ENCODE measurements around the gene BRINP2.

The BRINP2 gene

DNA sequence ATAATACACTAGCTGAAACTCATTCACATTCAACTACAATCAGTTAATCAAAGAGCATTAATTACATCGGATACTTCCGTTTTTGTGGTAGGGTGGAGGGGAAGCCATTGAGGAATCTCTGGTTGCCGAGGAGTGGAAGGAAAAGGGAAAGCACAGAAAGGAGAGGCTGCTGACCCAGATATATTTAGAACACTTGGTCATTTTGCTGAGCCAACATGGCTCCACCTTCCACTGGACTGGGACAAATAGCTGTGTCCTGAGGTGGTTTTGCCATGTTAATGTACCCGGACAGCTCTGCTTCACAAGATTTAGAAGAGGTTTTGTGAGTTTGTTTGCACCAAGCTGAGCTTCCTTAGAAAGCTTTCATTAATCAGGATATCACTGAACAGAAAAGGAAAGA lies 32.4 kb upstream of the BRINP2 start:
- H4K12ac ChIP-seq (ENCODE audit: low read depth, low read length) = no peak overlapping the region
- no peak overlapping the region for H4K91ac ChIP-seq (ENCODE audit: low read depth, low read length)
- H3K18ac ChIP-seq (ENCODE audit: low read length) = no peak overlapping the region
- H3K27me3 ChIP-seq (ENCODE audit: insufficient read depth, low read length) = no peaks in the 10 kb centered on the region
- H3K9ac ChIP-seq (ENCODE audit: low read length) = no peak overlapping the region
- H3K4me3 ChIP-seq (ENCODE audit: low read depth, low read length) = no peak overlapping the region
- whole genome bisulfite sequencing (ENCODE audit: extremely low coverage, insufficient coverage, insufficient read length) = no CpG with 5 or more reads among the region's 4 CpGs
- no peak overlapping the region for H4K8ac ChIP-seq (ENCODE audit: low read depth, low read length)
- no peak overlapping the region for H3K4me2 ChIP-seq (ENCODE audit: low read length)
- H3K14ac ChIP-seq (ENCODE audit: low read length) = no peak overlapping the region
- no peaks in the 10 kb centered on the region for H3K4me1 ChIP-seq (ENCODE audit: control insufficient read depth in 1 of 2, insufficient read depth in 2 of 2, low read length in 2 of 2)
- H3K36me3 ChIP-seq (ENCODE audit: control insufficient read depth in 1 of 2, insufficient read depth in 2 of 2, low read length in 2 of 2) = no peaks in the 10 kb centered on the region
- H3K23ac ChIP-seq (ENCODE audit: low read length) = no peak overlapping the region
- no peak overlapping the region for H2AK5ac ChIP-seq (ENCODE audit: low read length)
- H3K4ac ChIP-seq (ENCODE audit: low read depth, low read length) = no peak overlapping the region
- no peak overlapping the region for H2AFZ ChIP-seq (ENCODE audit: insufficient read depth, low read length, poor library complexity)
- H2BK12ac ChIP-seq (ENCODE audit: low read length) = no peak overlapping the region
- H3K79me1 ChIP-seq (ENCODE audit: low read length) = no peaks in the 10 kb centered on the region
- no peak overlapping the region for H3K27ac ChIP-seq (ENCODE audit: low read depth, low read length)
- DNase-seq = no peak
- H3K9me3 ChIP-seq (ENCODE audit: insufficient read depth, low read depth, low read length) = no peaks in the 10 kb centered on the region
- H2BK120ac ChIP-seq (ENCODE audit: insufficient read depth, low read length, poor library complexity) = no peak overlapping the region
- H2BK5ac ChIP-seq (ENCODE audit: low read depth, low read length, poor library complexity) = no peak overlapping the region
- H3K79me2 ChIP-seq (ENCODE audit: control insufficient read depth, insufficient read depth, low read length, poor library complexity) = no peaks in the 10 kb centered on the region

GRCh38 chr1:177142010-177142409 lies 28.7 kb upstream of the BRINP2 start:
- no peaks in the 10 kb centered on the region for H3K4me1 ChIP-seq (ENCODE audit: control insufficient read depth in 1 of 2, insufficient read depth in 2 of 2, low read length in 2 of 2)
- H3K23ac ChIP-seq (ENCODE audit: low read length) = no peak overlapping the region
- DNase-seq = no peak
- H3K4me3 ChIP-seq (ENCODE audit: low read depth, low read length) = no peak overlapping the region
- H3K18ac ChIP-seq (ENCODE audit: low read length) = no peak overlapping the region
- no peak overlapping the region for H4K91ac ChIP-seq (ENCODE audit: low read depth, low read length)
- no CpG with 5 or more reads among the region's 1 CpG for WGBS (ENCODE audit: extremely low coverage, insufficient coverage, insufficient read length)
- no peaks in the 10 kb centered on the region for H3K9me3 ChIP-seq (ENCODE audit: insufficient read depth, low read depth, low read length)
- no peak overlapping the region for H4K8ac ChIP-seq (ENCODE audit: low read depth, low read length)
- H2BK120ac ChIP-seq (ENCODE audit: insufficient read depth, low read length, poor library complexity) = no peak overlapping the region
- H4K12ac ChIP-seq (ENCODE audit: low read depth, low read length) = no peak overlapping the region
- H3K79me2 ChIP-seq (ENCODE audit: control insufficient read depth, insufficient read depth, low read length, poor library complexity) = no peaks in the 10 kb centered on the region
- no peaks in the 10 kb centered on the region for H3K27me3 ChIP-seq (ENCODE audit: insufficient read depth, low read length)
- H2AK5ac ChIP-seq (ENCODE audit: low read length) = no peak overlapping the region
- H3K4ac ChIP-seq (ENCODE audit: low read depth, low read length) = no peak overlapping the region
- H3K14ac ChIP-seq (ENCODE audit: low read length) = no peak overlapping the region
- H2BK5ac ChIP-seq (ENCODE audit: low read depth, low read length, poor library complexity) = no peak overlapping the region
- H3K4me2 ChIP-seq (ENCODE audit: low read length) = no peak overlapping the region
- no peak overlapping the region for H3K27ac ChIP-seq (ENCODE audit: low read depth, low read length)
- no peak overlapping the region for H2BK12ac ChIP-seq (ENCODE audit: low read length)
- no peaks in the 10 kb centered on the region for H3K36me3 ChIP-seq (ENCODE audit: control insufficient read depth in 1 of 2, insufficient read depth in 2 of 2, low read length in 2 of 2)
- H3K79me1 ChIP-seq (ENCODE audit: low read length) = no peaks in the 10 kb centered on the region
- H2AFZ ChIP-seq (ENCODE audit: insufficient read depth, low read length, poor library complexity) = no peak overlapping the region
- H3K9ac ChIP-seq (ENCODE audit: low read length) = no peak overlapping the region

- Histone ChIP-seq H3K14ac (ENCODE audit: low read length) (no peak overlapping the region), H3K27me3 (ENCODE audit: insufficient read depth, low read length) (no peaks in the 10 kb centered on the region), H3K36me3 (ENCODE audit: control insufficient read depth in 1 of 2, insufficient read depth in 2 of 2, low read length in 2 of 2) (no peaks in the 10 kb centered on the region), H3K4me2 (ENCODE audit: low read length) (no peak overlapping the region), H3K4me3 (ENCODE audit: low read depth, low read length) (no peak overlapping the region), H3K4me1 (ENCODE audit: control insufficient read depth in 1 of 2, insufficient read depth in 2 of 2, low read length in 2 of 2) (no peaks in the 10 kb centered on the region), H3K9ac (ENCODE audit: low read length) (no peak overlapping the region), H4K91ac (ENCODE audit: low read depth, low read length) (no peak overlapping the region), H2BK120ac (ENCODE audit: insufficient read depth, low read length, poor library complexity) (no peak overlapping the region), H4K12ac (ENCODE audit: low read depth, low read length) (no peak overlapping the region), H3K79me2 (ENCODE audit: control insufficient read depth, insufficient read depth, low read length, poor library complexity) (no peaks in the 10 kb centered on the region), H3K27ac (ENCODE audit: low read depth, low read length) (no peak overlapping the region), H2AK5ac (ENCODE audit: low read length) (no peak overlapping the region), H3K18ac (ENCODE audit: low read length) (no peak overlapping the region), H3K79me1 (ENCODE audit: low read length) (no peaks in the 10 kb centered on the region), H2BK12ac (ENCODE audit: low read length) (no peak overlapping the region), H3K9me3 (ENCODE audit: insufficient read depth, low read depth, low read length) (no peaks in the 10 kb centered on the region), H3K23ac (ENCODE audit: low read length) (no peak overlapping the region), H4K8ac (ENCODE audit: low read depth, low read length) (no peak overlapping the region), H2BK5ac (ENCODE audit: low read depth, low read length, poor library complexity) (no peak overlapping the region), H3K4ac (ENCODE audit: low read depth, low read length) (no peak overlapping the region), H2AFZ (ENCODE audit: insufficient read depth, low read length, poor library complexity) (no peak overlapping the region)
- WGBS (ENCODE audit: extremely low coverage, insufficient coverage, insufficient read length) = no CpG with 5 or more reads among the region's 4 CpGs
- no peak for DNase-seq
These were observed 27.9 kb upstream of the BRINP2 start for GRCh38 chr1:177142791-177143271.

- no peaks in the 10 kb centered on the region for H3K9me3 ChIP-seq (ENCODE audit: insufficient read depth, low read depth, low read length)
- no peak overlapping the region for H4K8ac ChIP-seq (ENCODE audit: low read depth, low read length)
- no peak overlapping the region for H3K4me3 ChIP-seq (ENCODE audit: low read depth, low read length)
- no peaks in the 10 kb centered on the region for H3K27me3 ChIP-seq (ENCODE audit: insufficient read depth, low read length)
- no peak overlapping the region for H4K12ac ChIP-seq (ENCODE audit: low read depth, low read length)
- no peak overlapping the region for H4K91ac ChIP-seq (ENCODE audit: low read depth, low read length)
- no peak overlapping the region for H3K27ac ChIP-seq (ENCODE audit: low read depth, low read length)
- no peak overlapping the region for H3K4ac ChIP-seq (ENCODE audit: low read depth, low read length)
- no CpG with 5 or more reads among the region's 3 CpGs for WGBS (ENCODE audit: extremely low coverage, insufficient coverage, insufficient read length)
- DNase-seq = no peak
- no peak overlapping the region for H2BK5ac ChIP-seq (ENCODE audit: low read depth, low read length, poor library complexity)
- H3K4me1 ChIP-seq (ENCODE audit: control insufficient read depth in 1 of 2, insufficient read depth in 2 of 2, low read length in 2 of 2) = no peaks in the 10 kb centered on the region
- H2AK5ac ChIP-seq (ENCODE audit: low read length) = no peak overlapping the region
- H3K14ac ChIP-seq (ENCODE audit: low read length) = no peak overlapping the region
- no peaks in the 10 kb centered on the region for H3K36me3 ChIP-seq (ENCODE audit: control insufficient read depth in 1 of 2, insufficient read depth in 2 of 2, low read length in 2 of 2)
- no peak overlapping the region for H3K4me2 ChIP-seq (ENCODE audit: low read length)
- H3K9ac ChIP-seq (ENCODE audit: low read length) = no peak overlapping the region
- H3K18ac ChIP-seq (ENCODE audit: low read length) = no peak overlapping the region
- no peak overlapping the region for H2BK12ac ChIP-seq (ENCODE audit: low read length)
- H3K79me1 ChIP-seq (ENCODE audit: low read length) = no peaks in the 10 kb centered on the region
- H3K23ac ChIP-seq (ENCODE audit: low read length) = no peak overlapping the region
- H2AFZ ChIP-seq (ENCODE audit: insufficient read depth, low read length, poor library complexity) = no peak overlapping the region
- no peaks in the 10 kb centered on the region for H3K79me2 ChIP-seq (ENCODE audit: control insufficient read depth, insufficient read depth, low read length, poor library complexity)
- H2BK120ac ChIP-seq (ENCODE audit: insufficient read depth, low read length, poor library complexity) = no peak overlapping the region
These were observed 25.4 kb upstream of the BRINP2 start for GRCh38 chr1:177145106-177146070.

Measured in trophoblast cell (in vitro differentiated cells and primary cell).